B cell (primary cell): Measurements from ENCODE around the gene CCR9. TPM values are rescaled to one million over a fixed set of nuclear protein-coding genes. Genes with fewer than 3 reads are reported as not detected.

Experiments used
- ATAC-seq: fragments of 200-7000 bp; cut with Tn5 transposase; one replicate; pipeline ENCODE4 v1.10.0; 2021; ENCODE audit warnings: low read depth, mild to moderate bottlenecking, moderate number of reproducible peaks, moderate library complexity
- CTCF ChIA-PET: fragments of 350-600 bp; sonication (Branson Sonifier 250); formaldehyde crosslinking; loops from one replicate; lab custom pipeline; 2021; ENCODE audit warnings: antibody characterized with exemption, inconsistent platforms; lab: Charles Lee
- POLR2A ChIA-PET: fragments of 350-600 bp; sonication (Branson Sonifier 250); formaldehyde crosslinking; loops from one replicate; lab custom pipeline; 2021; ENCODE audit warnings: antibody characterized with exemption; lab: Charles Lee
- DNase-seq: peaks from one replicate; pipeline ENCODE4 v3.0.0; 2013
- H2AFZ ChIP-seq: 2 replicates; pipeline ENCODE4 v1.6.1; 2012; ENCODE audit warnings: mild to moderate bottlenecking, low read depth, low read length; ENCODE audit not compliant: insufficient read depth, poor library complexity, severe bottlenecking
- H3K27ac ChIP-seq, 2 donors: 1 replicate in 1 of 2; 2 replicates in 1 of 2; pipeline ENCODE4 v1.5.1; 2012 to 2013; ENCODE audit warnings: low read length in 2 of 2, mild to moderate bottlenecking in 2 of 2, moderate library complexity in 1 of 2
- H3K27me3 ChIP-seq, 4 experiments: fragments of 200-600 bp in 1 of 4; sonication (generic) in 1 of 4; replicated peaks in 1 of 4; 1 replicate in 2 of 4; 2 replicates in 2 of 4; pipeline versions ENCODE4 v1.6.1 to v1.7.0; 2013 to 2016; ENCODE audit warnings: low read length in 3 of 4, mild to moderate bottlenecking in 2 of 4, mixed read lengths in 1 of 4, moderate library complexity in 1 of 4; ENCODE audit not compliant: insufficient read depth in 4 of 4, control insufficient read depth in 3 of 4; ENCODE audit errors: control extremely low read depth in 1 of 4
- H3K36me3 ChIP-seq, 2 experiments: replicated peaks in 1 of 2; 1 replicate in 1 of 2; 2 replicates in 1 of 2; pipeline versions ENCODE4 v1.6.1 to v1.7.1; 2013; ENCODE audit warnings: low read length in 1 of 2; ENCODE audit not compliant: insufficient read depth in 2 of 2, control insufficient read depth in 1 of 2; ENCODE audit errors: control extremely low read depth in 1 of 2, extremely low read depth in 1 of 2
- H3K4me1 ChIP-seq, 2 donors: fragments of 200-600 bp in 1 of 2; sonication (generic) in 1 of 2; 1 replicate in 1 of 2; 2 replicates in 1 of 2; pipeline versions ENCODE4 v1.5.1 to v1.6.1; 2013 to 2017; ENCODE audit warnings: low read length in 2 of 2; ENCODE audit not compliant: control insufficient read depth in 2 of 2, insufficient read depth in 2 of 2
- H3K4me2 ChIP-seq: replicated peaks from 2 replicates; pipeline ENCODE3; 2012; ENCODE audit warnings: mild to moderate bottlenecking, low read depth, low read length; ENCODE audit not compliant: poor library complexity, severe bottlenecking
- H3K4me3 ChIP-seq, 5 experiments: fragments of 200-600 bp in 1 of 5; sonication (generic) in 1 of 5; 1 replicate in 3 of 5; 2 replicates in 2 of 5; pipeline versions ENCODE4 v1.5.1 to v1.7.0; 2011 to 2016; ENCODE audit warnings: low read length in 4 of 5, mild to moderate bottlenecking in 4 of 5, low read depth in 2 of 5, control low read depth in 1 of 5, moderate library complexity in 1 of 5; ENCODE audit not compliant: insufficient read depth in 1 of 5; ENCODE audit errors: control extremely low read depth in 1 of 5, extremely low read depth in 1 of 5
- H3K79me2 ChIP-seq: fragments of 200-600 bp; sonication (generic); one replicate; pipeline ENCODE4 v1.6.0; 2016; ENCODE audit warnings: low read length; ENCODE audit not compliant: control insufficient read depth, insufficient read depth
- H3K9ac ChIP-seq: fragments of 200-600 bp; sonication (generic); 2 replicates; pipeline ENCODE4 v1.6.1; 2017; ENCODE audit warnings: mild to moderate bottlenecking, low read length, moderate library complexity
- H3K9me3 ChIP-seq, 3 donors: one replicate each; pipeline versions ENCODE4 v1.6.1 to v1.7.1; 2013; ENCODE audit warnings: low read length in 2 of 3; ENCODE audit not compliant: control insufficient read depth in 2 of 3, insufficient read depth in 1 of 3; ENCODE audit errors: control extremely low read depth in 1 of 3
- H4K20me1 ChIP-seq: 2 replicates; pipeline ENCODE4 v1.6.0; 2012; ENCODE audit warnings: mild to moderate bottlenecking, low read length; ENCODE audit not compliant: insufficient read depth, control insufficient read depth, poor library complexity, severe bottlenecking
- H3K27ac Mint-ChIP-seq: one replicate; pipeline ENCODE4 v1.8.0; 2021; ENCODE audit warnings: mixed read lengths
- H3K27me3 Mint-ChIP-seq: one replicate; pipeline ENCODE4 v1.8.0; 2021; ENCODE audit warnings: mixed read lengths
- H3K4me1 Mint-ChIP-seq: one replicate; pipeline ENCODE4 v1.8.0; 2021; ENCODE audit warnings: mixed read lengths
- H3K4me3 Mint-ChIP-seq: one replicate; pipeline ENCODE4 v1.8.0; 2021; ENCODE audit warnings: mixed read lengths
- H3K9me3 Mint-ChIP-seq: one replicate; pipeline ENCODE4 v1.8.0; 2022; ENCODE audit warnings: mixed read lengths; ENCODE audit not compliant: insufficient read depth
- EZH2 ChIP-seq: IDR thresholded peaks from 2 replicates; pipeline ENCODE4 v1.6.1; 2012; ENCODE audit warnings: borderline replicate concordance, low read depth, mild to moderate bottlenecking, moderate library complexity, low read length; ENCODE audit not compliant: insufficient read depth, poor library complexity, severe bottlenecking
- WGBS: methylation state at CpG from one replicate; pipeline ENCODE4 v1.1.5; 2013; ENCODE audit warnings: missing lambda C conversion rate; ENCODE audit not compliant: insufficient coverage; 5-methylcytosine and 5-hydroxymethylcytosine counted together
- intact Hi-C: fragments of 100-400 bp; cut with micrococcal nuclease; formaldehyde crosslinking; loops from one replicate; pipeline ENCODE4 v1.10.0; 2022
- polyA plus RNA-seq: library from polyadenylated mRNA; depleted of rRNA; stranded (reverse); fragments of >200 nt; gene quantifications from 2 replicates; pipeline ENCODE4 v1.2.3, GENCODE V29; 2012
- total RNA-seq, 2 donors: library from RNA; stranded (reverse); fragments of 120-200 nt in 1 of 2; gene quantifications; 1 replicate in 1 of 2; 2 replicates in 1 of 2; pipeline versions ENCODE4 v1.2.3 to v1.2.4, GENCODE V29; 2013 to 2022
- TF ChIP-seq, protein P1 (sequence below): fragments of 200-600 bp; IDR thresholded peaks from one replicate; pipeline ENCODE4 v1.8.0; 2022; ENCODE audit warnings: antibody characterized with exemption, mild to moderate bottlenecking

Gene CCR9
- total and polyA plus RNA-seq, 2 donors (not counting 1 experiment from before 2014, with no cell fraction given), result 0.76 to 1.1 TPM

DNA sequence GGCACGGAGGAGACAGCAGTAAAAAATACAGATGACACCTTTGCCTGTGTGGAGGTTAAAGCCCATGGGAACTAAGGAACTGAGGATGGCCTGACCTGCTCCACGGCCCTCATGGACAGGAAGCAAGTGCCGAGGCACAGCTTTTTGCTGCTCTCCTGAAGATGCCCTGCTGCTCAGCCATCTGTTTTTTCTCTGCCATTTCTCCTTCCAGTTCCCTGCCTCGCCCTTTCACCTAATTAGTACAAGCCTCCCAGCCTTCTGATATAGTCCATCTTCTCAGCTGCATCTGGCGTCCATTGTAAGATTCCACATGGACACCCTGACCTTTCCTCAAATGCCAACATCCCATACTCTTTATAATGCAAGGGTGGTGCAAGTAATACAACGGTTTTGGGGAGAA is 45.2 kb downstream of the CCR9 start:
- H3K9me3 Mint-ChIP-seq, result no peaks in the 10 kb centered on the region
- Histone ChIP-seq H4K20me1 (no peaks in the 10 kb centered on the region), H3K9me3 (no peaks in the 10 kb centered on the region), H3K79me2 (no peaks in the 10 kb centered on the region), H3K36me3 (peaks cover 13 to 86% of the 10 kb centered on the region in 2 experiments), H3K4me3 (no peak overlapping the region), H3K27ac (no peak overlapping the region), H2AFZ (no peak overlapping the region), H3K4me2 (no peak overlapping the region), H3K9ac (no peak overlapping the region), H3K27me3 (no peaks in the 10 kb centered on the region), H3K4me1 (no peaks in the 10 kb centered on the region)
- CTCF ChIA-PET, result interaction anchor here (1.0 to 7.7 kb wide), 6 partner anchors 9 to 276 kb away, joined by 3 to 84 read pairs (median 4); no protein-coding TSS in a partner anchor
- TF ChIP-seq EZH2, result no peak
- TF ChIP-seq, protein P1, sequence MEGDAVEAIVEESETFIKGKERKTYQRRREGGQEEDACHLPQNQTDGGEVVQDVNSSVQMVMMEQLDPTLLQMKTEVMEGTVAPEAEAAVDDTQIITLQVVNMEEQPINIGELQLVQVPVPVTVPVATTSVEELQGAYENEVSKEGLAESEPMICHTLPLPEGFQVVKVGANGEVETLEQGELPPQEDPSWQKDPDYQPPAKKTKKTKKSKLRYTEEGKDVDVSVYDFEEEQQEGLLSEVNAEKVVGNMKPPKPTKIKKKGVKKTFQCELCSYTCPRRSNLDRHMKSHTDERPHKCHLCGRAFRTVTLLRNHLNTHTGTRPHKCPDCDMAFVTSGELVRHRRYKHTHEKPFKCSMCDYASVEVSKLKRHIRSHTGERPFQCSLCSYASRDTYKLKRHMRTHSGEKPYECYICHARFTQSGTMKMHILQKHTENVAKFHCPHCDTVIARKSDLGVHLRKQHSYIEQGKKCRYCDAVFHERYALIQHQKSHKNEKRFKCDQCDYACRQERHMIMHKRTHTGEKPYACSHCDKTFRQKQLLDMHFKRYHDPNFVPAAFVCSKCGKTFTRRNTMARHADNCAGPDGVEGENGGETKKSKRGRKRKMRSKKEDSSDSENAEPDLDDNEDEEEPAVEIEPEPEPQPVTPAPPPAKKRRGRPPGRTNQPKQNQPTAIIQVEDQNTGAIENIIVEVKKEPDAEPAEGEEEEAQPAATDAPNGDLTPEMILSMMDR, result no peak
- WGBS, result 100% methylated on average over 4 of the region's 6 CpGs
- H3K27me3 Mint-ChIP-seq, result no peaks in the 10 kb centered on the region
- POLR2A ChIA-PET, result no interaction called here
- ATAC-seq (no peak), DNase-seq (no peak)
- intact Hi-C loops, result no loop called here
- no peaks in the 10 kb centered on the region for H3K4me1 Mint-ChIP-seq
- no peak overlapping the region for H3K4me3 Mint-ChIP-seq
- no peak overlapping the region for H3K27ac Mint-ChIP-seq

DNA sequence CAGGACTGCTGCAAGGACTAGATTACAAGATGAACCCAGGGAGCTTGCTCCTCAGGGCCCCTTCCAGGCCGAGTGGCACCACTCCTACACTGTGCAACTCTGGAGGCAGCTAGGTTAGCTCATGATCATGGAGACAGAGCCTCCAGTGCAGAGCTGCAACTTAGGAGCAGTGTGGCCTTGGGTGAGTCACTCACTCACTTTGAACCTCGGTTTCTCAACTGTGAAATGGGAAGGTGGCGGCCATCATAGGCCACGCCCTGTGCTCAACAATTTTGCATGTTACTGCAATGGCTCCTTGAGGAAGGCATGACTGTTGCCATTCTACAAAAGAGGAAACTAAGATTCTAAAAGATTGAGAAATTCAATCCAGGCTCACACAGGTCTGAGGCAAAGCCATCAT is 45.8 kb downstream of the CCR9 start:
- H3K4me3 ChIP-seq, result no peak overlapping the region
- POLR2A ChIA-PET, result no interaction called here
- 86% methylated on average over 4 of the region's 4 CpGs for WGBS
- Mint-ChIP-seq H3K4me1 (no peaks in the 10 kb centered on the region), H3K27me3 (no peaks in the 10 kb centered on the region), H3K9me3 (no peaks in the 10 kb centered on the region), H3K27ac (no peak overlapping the region), H3K4me3 (no peak overlapping the region)
- TF ChIP-seq EZH2, result no peak
- TF ChIP-seq, protein P1, result no peak
- H3K27ac ChIP-seq, result no peak overlapping the region
- CTCF ChIA-PET, result interaction anchor here (0.9 to 7.7 kb wide), 6 partner anchors 9 to 276 kb away, joined by 3 to 84 read pairs (median 4); no protein-coding TSS in a partner anchor
- H3K79me2 ChIP-seq, result no peaks in the 10 kb centered on the region
- intact Hi-C loops, result no loop called here
- ATAC-seq (no peak), DNase-seq (no peak)
- H3K27me3 ChIP-seq, result no peaks in the 10 kb centered on the region
- no peaks in the 10 kb centered on the region for H3K9me3 ChIP-seq
- H3K4me1 ChIP-seq, result no peaks in the 10 kb centered on the region
- H3K9ac ChIP-seq, result no peak overlapping the region
- no peaks in the 10 kb centered on the region for H4K20me1 ChIP-seq
- H2AFZ ChIP-seq, result no peak overlapping the region
- H3K4me2 ChIP-seq, result no peak overlapping the region
- H3K36me3 ChIP-seq, result peaks cover 13 to 92% of the 10 kb centered on the region in 2 experiments
